Esophagus (tissue), 2 donors: Measurements from ENCODE around the gene RAB6B. TPM values are rescaled to one million over a fixed set of nuclear protein-coding genes. Genes with fewer than 3 reads are reported as not detected.
A peak's percentile ranks its signal among the peaks of the same experiment; 100 is the strongest.

Source experiments
- H3K27ac ChIP-seq, 2 donors: one replicate each; pipeline ENCODE4 v1.5.1; 2013; ENCODE audit warnings: low read depth in 2 of 2, mild to moderate bottlenecking in 2 of 2, inconsistent platforms in 1 of 2, low read length in 1 of 2, moderate library complexity in 1 of 2
- H3K27me3 ChIP-seq, 2 donors: one replicate each; pipeline ENCODE4 v1.6.1; 2013; ENCODE audit warnings: low read length in 2 of 2, control low read depth in 1 of 2, mild to moderate bottlenecking in 1 of 2; ENCODE audit not compliant: insufficient read depth in 2 of 2, control insufficient read depth in 1 of 2
- H3K36me3 ChIP-seq, 2 donors: one replicate each; pipeline ENCODE4 v1.6.1; 2013; ENCODE audit warnings: low read length in 1 of 2; ENCODE audit not compliant: control insufficient read depth in 2 of 2, insufficient read depth in 2 of 2
- H3K4me1 ChIP-seq, 2 donors: one replicate each; pipeline ENCODE4 v1.6.1; 2013; ENCODE audit warnings: low read length in 1 of 2; ENCODE audit not compliant: control insufficient read depth in 2 of 2, insufficient read depth in 2 of 2
- H3K4me3 ChIP-seq, 2 donors: one replicate each; pipeline ENCODE4 v1.5.1; 2013; ENCODE audit warnings: low read length in 2 of 2, mild to moderate bottlenecking in 2 of 2, low read depth in 1 of 2, moderate library complexity in 1 of 2
- H3K9me3 ChIP-seq, 2 donors: one replicate each; pipeline ENCODE4 v1.6.1; 2013; ENCODE audit warnings: mild to moderate bottlenecking in 2 of 2, low read depth in 1 of 2, low read length in 1 of 2, moderate library complexity in 1 of 2; ENCODE audit not compliant: control insufficient read depth in 2 of 2, insufficient read depth in 1 of 2
- WGBS, 2 donors: extraction: QIAGEN DNeasy Blood & Tissue Kit; methylation state at CpG; one replicate each; pipeline ENCODE4 v1.1.7; 2013; 5-methylcytosine and 5-hydroxymethylcytosine counted together
- polyA plus RNA-seq, 2 donors: library from polyadenylated mRNA; stranded (reverse); fragments of 200-250 nt; gene quantifications; one replicate each; pipeline ENCODE4 v1.2.3, GENCODE V29; 2013
- donor health status: healthy with polysubstance abuse.
- donor health status: Bipolar disorder and iron deficiency.

The RAB6B gene
- polyA plus RNA-seq, 2 donors: 0.57 to 1.3 TPM

DNA sequence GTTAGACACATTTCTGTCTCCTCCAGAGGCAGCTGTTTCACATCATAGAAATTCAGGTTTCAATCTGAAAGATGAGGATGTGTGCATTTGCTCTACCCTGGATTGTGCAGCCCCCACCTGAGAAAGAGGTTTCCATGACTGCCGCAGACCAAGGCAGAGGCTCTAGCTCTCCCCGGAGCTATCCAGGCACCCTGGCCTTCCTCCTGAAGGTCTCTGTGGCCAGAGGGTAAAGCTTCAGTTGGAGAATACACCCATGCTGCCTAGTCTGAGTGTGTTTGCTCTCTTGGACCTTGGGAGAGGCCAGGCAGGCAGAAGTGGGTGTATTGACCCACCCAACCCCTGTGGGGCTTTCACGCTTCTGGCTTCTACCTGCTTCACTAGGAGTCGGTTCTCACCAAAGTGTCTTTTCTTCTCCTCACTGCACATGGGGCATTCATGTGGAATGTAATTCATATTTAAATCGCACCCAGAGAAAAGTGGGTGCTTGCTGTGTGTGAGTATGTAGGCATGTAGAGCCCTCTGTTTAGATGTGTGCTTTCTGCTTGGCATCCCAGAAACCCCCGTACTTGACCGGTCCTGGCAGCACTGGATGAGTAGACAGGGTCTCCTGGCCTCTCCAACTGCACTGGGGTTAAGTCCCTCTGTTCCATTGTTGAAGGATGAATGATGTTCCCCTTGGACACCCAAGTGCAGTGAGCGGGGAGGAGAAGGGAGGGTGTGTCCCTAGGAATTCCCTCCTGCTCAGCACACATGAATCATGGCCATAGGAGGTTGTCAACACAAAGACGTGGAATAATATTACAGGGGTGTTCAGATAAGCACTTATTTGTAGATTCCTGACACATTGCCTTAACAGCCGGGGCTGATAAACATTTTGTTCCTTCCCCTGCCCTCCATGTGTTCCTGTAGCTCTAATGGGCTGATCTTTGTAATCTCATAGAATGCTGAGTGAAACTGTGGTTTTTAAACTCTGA is 20.3 kb upstream of the RAB6B start:
- Histone ChIP-seq H3K4me1 (no peaks in the 10 kb centered on the region), H3K27me3 (no peaks in the 10 kb centered on the region), H3K4me3 (no peak overlapping the region), H3K9me3 (no peaks in the 10 kb centered on the region), H3K27ac (no peak overlapping the region), H3K36me3 (no peaks in the 10 kb centered on the region)
- WGBS, 2 donors: 70 to 73% methylated on average over 10 of the region's 10 CpGs

DNA sequence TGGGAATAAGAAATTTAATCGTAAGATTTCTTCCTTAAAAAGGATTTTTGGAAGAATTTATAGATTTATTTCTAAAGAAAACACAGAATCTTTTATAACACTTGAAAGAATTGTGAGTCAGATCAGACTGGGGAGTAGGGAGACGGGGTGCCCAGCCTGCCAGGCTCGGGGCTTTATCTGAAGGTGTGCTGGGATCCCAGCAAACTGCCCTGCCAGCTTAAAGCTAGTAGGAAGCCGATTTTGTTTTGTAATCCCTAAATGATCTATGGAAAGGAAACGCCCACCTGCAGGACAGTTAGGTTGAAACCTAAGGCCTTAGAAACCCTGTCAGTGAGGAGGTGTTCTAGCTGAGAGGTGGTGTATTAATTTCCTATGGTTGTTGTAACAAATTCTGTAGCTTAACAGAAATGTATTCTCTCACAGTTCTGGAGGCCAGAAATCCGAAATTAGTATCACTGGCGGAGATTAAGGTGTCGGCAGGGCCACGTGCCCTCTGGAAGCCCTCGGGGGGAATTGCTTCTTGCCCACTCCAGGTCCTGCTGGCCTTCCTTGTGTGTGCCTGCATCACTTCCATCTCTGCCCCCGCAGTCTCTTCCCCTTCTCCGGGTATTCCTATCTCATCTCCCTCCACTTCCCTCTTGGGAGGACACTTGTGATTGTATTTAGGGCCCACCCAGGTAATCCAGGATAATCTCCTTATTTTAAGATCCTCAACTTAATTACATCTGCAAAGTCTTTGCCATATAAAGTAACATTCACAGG is 19.3 kb upstream of the RAB6B start:
- Histone ChIP-seq H3K36me3 (no peaks in the 10 kb centered on the region), H3K9me3 (no peaks in the 10 kb centered on the region), H3K4me3 (no peak overlapping the region), H3K27me3 (no peaks in the 10 kb centered on the region), H3K4me1 (no peaks in the 10 kb centered on the region), H3K27ac (no peak overlapping the region)
- WGBS, 2 donors: 82 to 83% methylated on average over 12 of the region's 12 CpGs

DNA sequence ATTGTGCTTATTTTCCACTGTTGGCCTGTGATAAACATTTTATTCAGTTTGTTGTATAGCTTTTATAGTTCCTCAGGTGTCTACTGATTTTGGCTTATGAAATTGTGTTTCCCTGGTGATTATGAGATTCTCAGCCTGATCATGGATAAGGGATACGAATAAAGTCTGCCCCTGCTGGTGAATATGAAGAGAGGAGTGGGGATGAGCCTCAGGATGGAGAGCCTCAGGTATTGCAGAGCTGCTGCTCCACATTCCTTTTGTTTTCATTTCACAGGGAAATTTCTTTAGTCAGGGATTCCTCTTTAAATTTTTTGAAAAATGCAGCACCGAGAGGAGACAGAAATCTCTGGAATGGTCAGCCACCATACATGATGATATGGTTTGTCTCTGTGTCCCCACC is 14.7 kb upstream of the RAB6B start:
- Histone ChIP-seq H3K4me3 (no peak overlapping the region), H3K27ac (no peak overlapping the region), H3K9me3 (no peaks in the 10 kb centered on the region), H3K4me1 (no peaks in the 10 kb centered on the region), H3K36me3 (no peaks in the 10 kb centered on the region), H3K27me3 (no peaks in the 10 kb centered on the region)
- 77 to 81% methylated on average over 2 of the region's 2 CpGs for WGBS, 2 donors

- no peaks in the 10 kb centered on the region for H3K36me3 ChIP-seq
- no peaks in the 10 kb centered on the region for H3K9me3 ChIP-seq
- H3K27ac ChIP-seq: no peak overlapping the region
- WGBS, 2 donors: 71 to 76% methylated on average over 3 of the region's 3 CpGs
- no peaks in the 10 kb centered on the region for H3K27me3 ChIP-seq
- no peaks in the 10 kb centered on the region for H3K4me1 ChIP-seq
- no peak overlapping the region for H3K4me3 ChIP-seq
These were observed 9.7 kb upstream of the RAB6B start for GRCh38 chr3:133905376-133905775.

- Histone ChIP-seq H3K36me3 (no peaks in the 10 kb centered on the region), H3K27me3 (no peaks in the 10 kb centered on the region), H3K4me1 (no peaks in the 10 kb centered on the region), H3K4me3 (no peak overlapping the region), H3K27ac (no peak overlapping the region), H3K9me3 (no peaks in the 10 kb centered on the region)
- 89 to 91% methylated on average over 5 of the region's 5 CpGs for WGBS, 2 donors
These were observed 6.2 kb upstream of the RAB6B start for GRCh38 chr3:133901847-133902246.

GRCh38 chr3:133901083-133901482 is 5.4 kb upstream of the RAB6B start:
- no peak overlapping the region for H3K4me3 ChIP-seq
- no peaks in the 10 kb centered on the region for H3K27me3 ChIP-seq
- no peak overlapping the region for H3K27ac ChIP-seq
- H3K4me1 ChIP-seq: no peaks in the 10 kb centered on the region
- WGBS, 2 donors: 88 to 95% methylated on average over 1 of the region's 1 CpG
- H3K9me3 ChIP-seq: no peaks in the 10 kb centered on the region
- no peaks in the 10 kb centered on the region for H3K36me3 ChIP-seq

GRCh38 chr3:133899311-133899710 is 3.6 kb upstream of the RAB6B start:
- H3K4me1 ChIP-seq: peaks cover 4 to 6% of the 10 kb centered on the region in 2 donors
- H3K36me3 ChIP-seq: no peaks in the 10 kb centered on the region
- H3K27ac ChIP-seq: no peak overlapping the region
- H3K9me3 ChIP-seq: no peaks in the 10 kb centered on the region
- H3K27me3 ChIP-seq: no peaks in the 10 kb centered on the region
- H3K4me3 ChIP-seq: no peak overlapping the region

DNA sequence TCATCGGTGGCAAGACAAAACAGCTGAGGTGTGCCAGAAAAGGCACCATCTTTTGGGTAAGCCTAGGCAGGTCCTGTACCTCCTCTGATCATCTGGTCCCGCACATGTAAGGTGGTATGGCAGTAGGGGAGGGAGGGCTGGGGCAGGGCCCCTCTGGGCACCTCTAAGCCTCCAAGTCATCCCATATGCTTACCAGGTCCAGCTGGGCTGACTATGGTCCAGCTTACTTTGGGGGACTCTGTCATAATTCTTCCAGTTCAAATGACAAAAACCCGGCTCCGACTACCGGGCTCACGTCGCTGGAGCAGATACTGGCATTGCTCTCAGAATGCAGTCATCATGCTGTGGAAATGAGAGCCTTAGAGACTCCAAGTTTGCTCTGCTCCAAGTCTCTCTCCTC is 1.9 kb upstream of the RAB6B start:
- H3K4me3 ChIP-seq: no peak overlapping the region
- H3K9me3 ChIP-seq: no peaks in the 10 kb centered on the region
- H3K27ac ChIP-seq: no peak overlapping the region
- H3K27me3 ChIP-seq: no peaks in the 10 kb centered on the region
- 69 to 74% methylated on average over 7 of the region's 7 CpGs for WGBS, 2 donors
- H3K36me3 ChIP-seq: no peaks in the 10 kb centered on the region
- H3K4me1 ChIP-seq: peaks cover 4 to 6% of the 10 kb centered on the region in 2 donors

- H3K4me3 ChIP-seq: peak overlapping the region; percentile 68 to 69
- no peak overlapping the region for H3K27ac ChIP-seq
- H3K27me3 ChIP-seq: no peaks in the 10 kb centered on the region
These were observed 500 bp upstream of the RAB6B start for GRCh38 chr3:133896002-133896761.

More at GRCh38 chr3:133896002-133896761, 500 bp upstream of the RAB6B start:
- Histone ChIP-seq H3K4me1 (peaks cover 4 to 6% of the 10 kb centered on the region in 2 donors), H3K9me3 (no peaks in the 10 kb centered on the region), H3K36me3 (no peaks in the 10 kb centered on the region)
- WGBS, 2 donors: 13 to 14% methylated on average over 37 of the region's 37 CpGs
